ENCODE measurements around the gene NOTCH1.

GRCh38 chr9:136520053-136520540 lies 25.8 kb downstream of the NOTCH1 start:
- TF ChIP-seq CTCF (IDR thresholded peaks at IDR 0.05; ENCODE audit: low read depth, low read length) (no peak), EZH2phosphoT487 (IDR thresholded peaks at IDR 0.05; ENCODE audit: low read depth) (no peak)
